IPS-20b (cell line): ENCODE data around the gene ARSK.
"Not testable (repeated sequence)": the region's sequence is repeated elsewhere in the genome, so short reads cannot be mapped to it uniquely, and the experiment has no call there.

Source experiments
- H3K27ac ChIP-seq: one replicate; pipeline ENCODE4 v1.5.1; 2013; ENCODE audit warnings: low read length
- H3K27me3 ChIP-seq: 2 replicates; pipeline ENCODE4 v1.6.1; 2013; ENCODE audit warnings: mild to moderate bottlenecking, low read length, inconsistent platforms; ENCODE audit not compliant: insufficient read depth
- H3K36me3 ChIP-seq: 2 replicates; pipeline ENCODE4 v1.6.1; 2013; ENCODE audit warnings: low read depth, mild to moderate bottlenecking, inconsistent platforms, low read length, moderate library complexity; ENCODE audit not compliant: insufficient read depth
- H3K4me1 ChIP-seq: 2 replicates; pipeline ENCODE4 v1.6.1; 2013; ENCODE audit warnings: mild to moderate bottlenecking, control low read depth, inconsistent platforms, low read length, moderate library complexity; ENCODE audit not compliant: insufficient read depth
- H3K4me3 ChIP-seq: 2 replicates; pipeline ENCODE4 v1.5.1; 2013; ENCODE audit warnings: mild to moderate bottlenecking, low read length, inconsistent platforms
- H3K9ac ChIP-seq: 2 replicates; pipeline ENCODE4 v1.6.1; 2013; ENCODE audit warnings: low read depth, mild to moderate bottlenecking, inconsistent platforms, low read length, moderate library complexity
- H3K9me3 ChIP-seq: 2 replicates; pipeline ENCODE4 v1.6.1; 2013; ENCODE audit warnings: mild to moderate bottlenecking, low read depth, low read length, inconsistent platforms; ENCODE audit not compliant: insufficient read depth

The ARSK gene

GRCh38 chr5:95638632-95639031 is 83.7 kb downstream of the ARSK start:
- no peaks in the 10 kb centered on the region for H3K4me1 ChIP-seq
- no peaks in the 10 kb centered on the region for H3K9me3 ChIP-seq
- H3K36me3 ChIP-seq, result no peaks in the 10 kb centered on the region
- H3K27ac ChIP-seq, result no peak overlapping the region
- no peak overlapping the region for H3K9ac ChIP-seq
- no peaks in the 10 kb centered on the region for H3K27me3 ChIP-seq
- H3K4me3 ChIP-seq, result no peak overlapping the region

GRCh38 chr5:95641741-95642220 is 86.9 kb downstream of the ARSK start:
- H3K27me3 ChIP-seq, result no peaks in the 10 kb centered on the region
- no peaks in the 10 kb centered on the region for H3K36me3 ChIP-seq
- H3K4me1 ChIP-seq, result no peaks in the 10 kb centered on the region
- H3K9me3 ChIP-seq, result no peaks in the 10 kb centered on the region
- no peak overlapping the region for H3K27ac ChIP-seq
- no peak overlapping the region for H3K4me3 ChIP-seq
- no peak overlapping the region for H3K9ac ChIP-seq

- Histone ChIP-seq H3K4me3 (no peak overlapping the region), H3K9me3 (no peaks in the 10 kb centered on the region), H3K27ac (no peak overlapping the region), H3K4me1 (no peaks in the 10 kb centered on the region), H3K9ac (no peak overlapping the region), H3K36me3 (no peaks in the 10 kb centered on the region), H3K27me3 (no peaks in the 10 kb centered on the region)
Measured at GRCh38 chr5:95643152-95643551, 88.3 kb downstream of the ARSK start.

DNA sequence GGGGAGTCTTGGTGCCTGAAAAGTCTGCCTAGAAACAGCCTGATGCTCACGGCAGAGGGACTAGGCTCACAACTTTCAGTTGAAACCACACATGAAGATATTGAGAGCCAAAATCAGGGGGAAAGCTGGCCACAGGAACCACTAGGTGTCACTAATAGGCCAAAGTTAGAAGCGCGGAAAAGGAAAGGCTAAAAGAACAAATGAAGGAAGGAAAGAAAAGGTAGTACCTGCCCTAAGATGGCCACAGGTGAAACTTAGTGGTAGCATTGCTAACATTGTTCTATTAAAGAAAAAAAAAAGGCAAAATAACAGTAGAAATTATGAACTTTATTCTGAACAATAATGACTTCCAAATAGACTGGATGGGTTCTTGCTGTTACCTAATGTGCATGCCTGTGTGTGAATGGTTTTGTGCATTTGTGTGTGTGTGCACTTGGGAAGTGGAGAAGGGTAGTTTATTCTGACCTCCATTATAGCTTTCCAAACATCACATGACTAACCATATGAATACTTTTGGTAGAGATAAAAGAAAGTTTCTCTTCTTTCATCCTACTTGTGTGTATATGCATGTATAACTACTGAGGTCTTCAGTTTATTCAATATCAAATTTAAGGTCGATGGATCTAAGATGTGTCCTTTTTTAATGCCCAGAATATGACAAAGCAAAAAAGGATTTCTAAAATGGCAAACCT is 89.6 kb downstream of the ARSK start:
- Histone ChIP-seq H3K4me1 (no peaks in the 10 kb centered on the region), H3K9me3 (no peaks in the 10 kb centered on the region), H3K36me3 (no peaks in the 10 kb centered on the region), H3K27ac (no peak overlapping the region), H3K4me3 (no peak overlapping the region), H3K27me3 (no peaks in the 10 kb centered on the region), H3K9ac (no peak overlapping the region)

DNA sequence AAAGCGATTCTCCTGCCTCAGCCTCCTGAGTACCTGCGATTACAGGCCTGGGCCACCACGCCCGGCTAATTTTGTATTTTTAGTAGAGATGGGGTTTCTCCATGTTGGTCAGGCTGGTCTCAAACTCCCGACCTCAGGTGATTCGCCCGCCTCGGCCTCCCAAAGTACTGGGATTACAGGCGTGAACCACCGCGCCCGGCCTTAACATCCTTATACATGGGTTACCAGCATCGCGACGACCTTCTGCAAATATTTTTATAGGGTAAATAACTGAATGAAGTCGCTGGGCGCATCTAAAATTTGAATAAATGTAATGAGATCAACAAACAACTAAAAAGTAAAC is 91.3 kb downstream of the ARSK start:
- not testable (repeated sequence) for H3K9me3 ChIP-seq
- peak overlapping the region; percentile 78; the same call in 1 of the 2 replicates for H3K4me3 ChIP-seq

DNA sequence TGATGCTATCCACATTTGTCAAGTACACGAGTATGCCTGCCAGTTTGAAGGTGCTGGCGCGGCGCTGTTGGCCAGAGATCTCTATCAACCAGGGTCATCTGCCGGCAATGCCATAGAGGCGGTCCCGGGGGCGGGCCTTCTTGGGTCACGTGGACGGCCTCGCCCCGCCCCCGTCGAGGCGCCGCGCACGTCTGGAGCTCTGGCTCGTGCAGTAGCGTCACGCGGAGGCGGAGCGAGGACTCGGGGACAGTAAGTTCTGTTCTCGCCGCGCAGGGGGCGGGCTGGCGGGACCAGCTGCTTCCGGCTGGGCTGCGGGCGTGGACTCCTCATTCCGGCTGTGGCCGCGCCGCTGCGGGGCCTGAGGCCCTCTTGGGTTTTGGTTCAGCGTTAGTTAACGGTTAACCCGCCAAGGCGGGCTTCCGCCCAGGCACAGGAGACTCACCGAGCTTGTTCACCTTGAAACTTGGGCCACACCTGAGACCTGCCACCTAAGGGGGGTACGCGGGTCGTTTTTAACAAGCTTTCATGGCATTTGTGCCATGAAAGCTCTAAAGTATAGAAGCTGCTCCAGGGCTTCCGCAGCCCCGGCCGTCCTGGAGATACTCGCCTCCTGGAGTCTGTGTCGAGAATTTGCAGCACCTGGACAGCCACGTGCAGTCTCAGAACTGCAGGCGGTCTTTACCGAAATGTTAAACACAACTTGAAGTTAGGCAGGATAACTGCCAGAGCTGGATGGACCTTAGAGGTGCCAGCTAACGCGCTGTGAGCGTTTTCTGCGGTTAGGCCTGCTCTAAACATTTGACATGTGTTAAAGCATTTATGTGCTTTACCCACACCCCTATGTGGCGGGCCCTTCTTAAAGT is 91.9 kb downstream of the ARSK start, which contains the start of gene RFESD:
RFESD (plus strand) TSS at position 209 of the 863 bp plus-strand sequence. CDS start 5,495 bp downstream, outside the sequence.
- Histone ChIP-seq H3K36me3 (no peaks in the 10 kb centered on the region), H3K4me1 (no peaks in the 10 kb centered on the region), H3K27me3 (no peaks in the 10 kb centered on the region), H3K27ac (peak within 1 kb of the TSS; percentile 53), H3K9me3 (no peaks in the 10 kb centered on the region), H3K9ac (peak within 1 kb of the TSS; percentile 81), H3K4me3 (peak within 1 kb of the TSS; percentile 78)

More for the DNA sequence above, 91.3 kb downstream of the ARSK start:
- H3K27me3 ChIP-seq, H3K4me1 ChIP-seq, H3K27ac ChIP-seq, H3K9ac ChIP-seq, H3K36me3 ChIP-seq: not testable (repeated sequence)

DNA sequence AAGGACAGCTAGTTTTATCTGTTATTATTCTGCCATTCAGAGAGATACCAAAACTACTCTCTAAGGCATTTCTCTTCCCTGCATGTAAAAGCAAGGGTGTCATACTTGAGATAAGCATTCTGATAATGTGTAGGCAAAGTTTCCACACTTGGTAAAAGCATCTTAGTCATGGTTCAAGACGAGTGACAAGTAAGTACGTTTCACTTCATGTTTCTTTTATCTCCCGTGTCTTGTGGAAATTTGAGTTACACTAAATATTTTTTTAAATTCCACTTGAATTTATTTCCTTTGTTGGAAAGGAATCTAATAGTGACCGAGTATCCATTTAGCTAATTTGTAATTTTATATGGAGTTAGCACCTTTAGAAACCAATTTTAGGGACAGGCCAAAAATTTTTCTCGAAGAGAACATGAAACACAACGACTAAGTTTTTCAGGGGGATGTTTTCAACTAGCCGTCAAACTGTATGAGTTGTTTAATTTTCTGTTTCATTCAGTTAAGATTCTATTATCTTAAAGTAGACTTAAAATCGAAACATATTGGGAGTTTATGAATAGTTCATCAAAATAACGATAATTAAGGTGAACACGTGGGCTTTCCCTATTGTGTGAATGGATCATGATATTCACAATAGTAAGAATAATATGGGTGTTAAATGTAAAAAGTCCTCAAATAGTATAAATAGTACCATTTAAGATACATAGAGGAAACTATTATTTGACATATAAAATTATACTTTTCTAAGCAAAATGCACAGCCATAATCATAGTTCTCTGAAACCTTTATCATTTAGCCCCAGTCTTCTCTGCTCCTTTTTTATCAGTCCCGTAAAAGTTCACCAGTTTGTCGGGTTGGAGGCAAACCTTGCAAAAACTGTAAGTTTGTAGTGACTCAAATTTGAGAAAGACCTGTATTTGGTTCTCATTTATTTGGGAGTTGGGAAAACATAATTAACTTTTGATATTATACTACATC is 93.3 kb downstream of the ARSK start:
- Histone ChIP-seq H3K4me3 (no peak overlapping the region), H3K27ac (no peak overlapping the region), H3K27me3 (no peaks in the 10 kb centered on the region), H3K36me3 (no peaks in the 10 kb centered on the region), H3K9me3 (no peaks in the 10 kb centered on the region), H3K9ac (no peak overlapping the region), H3K4me1 (no peaks in the 10 kb centered on the region)

DNA sequence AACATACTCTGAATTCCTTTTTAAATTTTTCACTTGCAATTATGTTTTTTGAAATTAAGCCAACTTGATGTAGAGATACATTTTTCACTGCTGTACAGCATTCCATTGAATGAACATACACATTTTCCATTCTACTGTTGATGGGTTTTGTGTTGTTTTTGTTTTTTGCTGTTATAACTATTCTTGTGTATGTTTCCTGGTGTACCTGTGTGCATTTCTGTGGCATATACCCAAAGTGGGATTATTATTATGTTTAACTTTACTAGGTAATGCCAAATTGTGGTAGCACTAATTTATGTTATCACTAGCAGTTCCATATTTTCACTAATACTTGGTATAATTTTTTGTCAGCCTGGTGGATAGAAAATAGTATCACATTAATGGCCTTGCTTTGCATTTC is 94.4 kb downstream of the ARSK start:
- Histone ChIP-seq H3K27me3 (no peaks in the 10 kb centered on the region), H3K27ac (no peak overlapping the region), H3K4me3 (no peak overlapping the region), H3K36me3 (no peaks in the 10 kb centered on the region), H3K9ac (no peak overlapping the region), H3K4me1 (no peaks in the 10 kb centered on the region), H3K9me3 (no peaks in the 10 kb centered on the region)

DNA sequence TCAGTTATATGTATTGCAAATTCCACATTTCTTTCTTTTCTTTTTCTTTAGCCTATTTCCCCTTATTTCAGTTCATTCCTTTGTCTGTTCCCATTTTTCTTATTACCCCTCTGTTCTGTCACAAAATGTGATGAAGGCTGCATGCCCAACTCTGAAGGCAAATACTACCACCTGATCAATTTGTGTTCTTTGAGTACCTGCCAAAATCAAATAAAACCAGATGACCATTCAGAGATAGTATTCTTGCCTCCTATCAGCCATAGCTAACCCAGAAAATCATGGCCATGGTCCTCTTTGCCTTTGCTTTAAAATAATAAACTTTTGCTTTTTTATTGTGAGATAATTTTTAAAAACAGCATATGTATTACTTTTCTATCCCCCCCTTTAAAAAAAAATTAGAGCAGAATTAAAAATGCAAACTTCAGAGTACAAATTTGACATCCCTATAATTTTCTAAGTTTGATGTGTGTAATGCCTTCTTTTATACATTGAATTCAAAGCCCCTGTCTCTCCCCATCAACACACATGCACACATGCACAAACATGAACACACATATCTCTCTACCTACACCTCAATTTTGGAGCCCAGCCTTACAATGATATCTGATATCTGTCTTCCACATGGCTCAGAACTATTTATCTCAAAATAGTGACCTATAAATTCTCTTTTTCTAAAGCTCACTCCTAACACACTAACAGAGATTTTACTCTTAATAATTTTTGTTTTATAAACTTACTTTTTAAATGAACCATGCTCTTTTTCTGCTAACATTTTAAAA is 95.1 kb downstream of the ARSK start:
- Histone ChIP-seq H3K27me3 (no peaks in the 10 kb centered on the region), H3K9me3 (no peaks in the 10 kb centered on the region), H3K36me3 (no peaks in the 10 kb centered on the region), H3K9ac (no peak overlapping the region), H3K4me3 (no peak overlapping the region), H3K4me1 (no peaks in the 10 kb centered on the region), H3K27ac (no peak overlapping the region)

GRCh38 chr5:95652849-95653248 is 97.9 kb downstream of the ARSK start:
- Histone ChIP-seq H3K9ac (no peak overlapping the region), H3K27me3 (no peaks in the 10 kb centered on the region), H3K4me3 (no peak overlapping the region), H3K9me3 (no peaks in the 10 kb centered on the region), H3K27ac (no peak overlapping the region), H3K4me1 (no peaks in the 10 kb centered on the region), H3K36me3 (no peaks in the 10 kb centered on the region)

DNA sequence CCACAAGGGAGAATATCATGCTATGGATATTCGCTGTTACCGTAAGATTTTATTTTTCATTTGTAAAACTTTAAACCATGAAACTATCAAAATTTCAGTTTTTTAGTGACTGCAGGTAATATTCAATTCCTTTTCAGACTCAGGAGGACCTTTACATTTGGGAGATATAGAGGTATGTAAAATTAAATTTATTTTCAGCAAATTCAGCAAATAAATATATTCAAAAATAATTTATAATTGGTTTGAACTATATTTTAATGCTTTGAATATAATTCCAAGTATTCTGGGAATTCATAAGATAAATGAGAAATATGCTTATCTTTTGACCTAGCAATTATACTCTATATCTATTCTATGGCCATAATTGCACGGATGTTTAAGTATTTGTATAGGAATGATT is 99.3 kb downstream of the ARSK start:
- H3K27ac ChIP-seq, result no peak overlapping the region
- no peaks in the 10 kb centered on the region for H3K27me3 ChIP-seq
- H3K9me3 ChIP-seq, result no peaks in the 10 kb centered on the region
- H3K4me1 ChIP-seq, result no peaks in the 10 kb centered on the region
- no peak overlapping the region for H3K9ac ChIP-seq
- H3K36me3 ChIP-seq, result no peaks in the 10 kb centered on the region
- no peak overlapping the region for H3K4me3 ChIP-seq
